Measurements from ENCODE around the gene DAO.

GRCh38 chr12:108854451-108855283, 25.2 kb upstream of the DAO start:
- TF ChIP-seq CTCF (conservative IDR thresholded peaks at IDR 0.05): no peak
- TF ChIP-seq EZH2 (IDR thresholded peaks at IDR 0.05; ENCODE audit: low read depth): no peak

Data from PC-9 (cell line).